HCT116 (cell line): ENCODE data around the gene C1orf35. TPM values are rescaled to one million over a fixed set of nuclear protein-coding genes. Genes with fewer than 3 reads are reported as not detected.

Experiments used
- ATAC-seq: fragments of 200-7000 bp; cut with Tn5 transposase; 2 replicates; pipeline ENCODE4 v1.9.1; 2020; ENCODE audit warnings: mild to moderate bottlenecking, moderate library complexity
- BruUV-seq: library from RNA; stranded (reverse); fragments of 400-500 nt; replicated peaks from 2 replicates; lab custom pipeline; 2021; lab: Mats Ljungman, UMichigan
- CTCF ChIA-PET: fragments of 300-600 bp; sonication (Branson Sonifier 250); formaldehyde crosslinking; loops from one replicate; lab custom pipeline; 2021; ENCODE audit warnings: antibody characterized with exemption; lab: Charles Lee
- POLR2A ChIA-PET: fragments of 300-600, 350-600 bp; sonication (Branson Sonifier 250); formaldehyde crosslinking; loops from one replicate; lab custom pipeline; 2021; ENCODE audit warnings: antibody characterized with exemption; lab: Charles Lee
- RAD21 ChIA-PET, 2 experiments: fragments of 300-600 bp; sonication (Branson Sonifier 250); formaldehyde crosslinking; loops; one replicate each; lab custom pipeline; 2023; ENCODE audit warnings: low total read pairs in 2 of 2; ENCODE audit not compliant: uncharacterized antibody in 2 of 2, unreplicated experiment in 2 of 2, low non-redundant PET in 1 of 2; lab: Charles Lee
- DNase-seq: peaks from one replicate; pipeline ENCODE4 v3.0.0-alpha.2; 2010; ENCODE audit warnings: low read depth, low spot score
- H2AFZ ChIP-seq: fragments of 200-600 bp; shearing (Covaris generic), sonication (generic); 2 replicates; pipeline ENCODE4 v1.6.1; 2017; ENCODE audit warnings: low read depth, mixed run types, mixed read lengths, antibody characterized with exemption, low read length; ENCODE audit not compliant: poor library complexity, severe bottlenecking
- H3K27ac ChIP-seq: 2 replicates; pipeline ENCODE4 v1.5.1; 2012; ENCODE audit warnings: low read depth, low read length
- H3K27me3 ChIP-seq: fragments of 200-600 bp; sonication (generic); 2 replicates; pipeline ENCODE4 v1.6.1; 2016; ENCODE audit warnings: mixed run types, low read length, mixed read lengths; ENCODE audit not compliant: insufficient read depth
- H3K36me3 ChIP-seq, 2 experiments: fragments of 200-500 bp in 1 of 2; fragments of 200-600 bp in 1 of 2; sonication (Bioruptor generic) in 1 of 2; sonication (generic) in 1 of 2; 2 replicates each; pipeline versions ENCODE4 v1.5.1 to v1.6.1; 2014 to 2016; ENCODE audit warnings: low read length in 2 of 2, inconsistent platforms in 1 of 2, mixed read lengths in 1 of 2, mixed run types in 1 of 2; ENCODE audit not compliant: insufficient read depth in 2 of 2, control insufficient read depth in 1 of 2
- H3K4me1 ChIP-seq, 2 experiments: fragments of 200-600 bp in 1 of 2; sonication (generic) in 1 of 2; 2 replicates each; pipeline versions ENCODE4 v1.5.1 to v1.6.1; 2012 to 2017; ENCODE audit warnings: low read length in 2 of 2, inconsistent platforms in 1 of 2, mild to moderate bottlenecking in 1 of 2, mixed read lengths in 1 of 2, mixed run types in 1 of 2, moderate library complexity in 1 of 2; ENCODE audit not compliant: insufficient read depth in 2 of 2, control insufficient read depth in 1 of 2
- H3K4me2 ChIP-seq: fragments of 200-600 bp; sonication (generic); 2 replicates; pipeline ENCODE4 v1.6.1; 2017; ENCODE audit warnings: mixed run types, low read length, mixed read lengths
- H3K4me3 ChIP-seq, 2 experiments: fragments of 200-600 bp in 1 of 2; sonication (generic) in 1 of 2; replicated peaks in 1 of 2; 2 replicates each; pipeline ENCODE4 v1.5.1; 2011 to 2016; ENCODE audit warnings: low read length in 2 of 2, control low read depth in 1 of 2, low read depth in 1 of 2, mild to moderate bottlenecking in 1 of 2, mixed read lengths in 1 of 2, mixed run types in 1 of 2
- H3K79me2 ChIP-seq: fragments of 200-600 bp; sonication (generic); 2 replicates; pipeline ENCODE4 v1.6.1; 2017; ENCODE audit warnings: mild to moderate bottlenecking, mixed run types, low read length, moderate library complexity, mixed read lengths; ENCODE audit not compliant: insufficient read depth
- H3K9ac ChIP-seq: fragments of 200-600 bp; sonication (generic); 2 replicates; pipeline ENCODE4 v1.6.1; 2016; ENCODE audit warnings: low read length, mixed read lengths
- H3K9me2 ChIP-seq: fragments of 200-600 bp; sonication (generic), shearing (Covaris generic); 2 replicates; pipeline ENCODE4 v1.6.1; 2017; ENCODE audit warnings: mixed run types, mild to moderate bottlenecking, moderate library complexity; ENCODE audit not compliant: insufficient read depth
- H3K9me3 ChIP-seq, 2 experiments: fragments of 200-500 bp in 1 of 2; fragments of 200-600 bp in 1 of 2; sonication (Bioruptor generic) in 1 of 2; sonication (generic) in 1 of 2; 2 replicates each; pipeline ENCODE4 v1.6.1; 2014 to 2017; ENCODE audit warnings: low read length in 2 of 2, mixed read lengths in 2 of 2, inconsistent platforms in 1 of 2, low read depth in 1 of 2, mild to moderate bottlenecking in 1 of 2, mixed run types in 1 of 2, moderate library complexity in 1 of 2; ENCODE audit not compliant: control insufficient read depth in 1 of 2, insufficient read depth in 1 of 2
- H4K20me1 ChIP-seq: fragments of 200-600 bp; sonication (generic), shearing (Covaris generic); 2 replicates; pipeline ENCODE4 v1.6.1; 2017; ENCODE audit warnings: mixed run types, mild to moderate bottlenecking, moderate library complexity; ENCODE audit not compliant: insufficient read depth
- ATF3 ChIP-seq: IDR thresholded peaks from 2 replicates; pipeline ENCODE4 v1.6.1; 2012
- CBX3 ChIP-seq: IDR thresholded peaks from 2 replicates; pipeline ENCODE4 v1.6.1; 2012; ENCODE audit warnings: low read depth
- EGR1 ChIP-seq: IDR thresholded peaks from 2 replicates; pipeline ENCODE4 v1.6.1; 2012; ENCODE audit warnings: low read depth
- ELF1 ChIP-seq: IDR thresholded peaks from 2 replicates; pipeline ENCODE4 v1.6.1; 2012; ENCODE audit warnings: low read depth, borderline replicate concordance
- EZH2 ChIP-seq: fragments of 200-600 bp; sonication (generic); IDR thresholded peaks from 2 replicates; pipeline ENCODE4 v1.6.1; 2017; ENCODE audit warnings: antibody characterized with exemption, mixed run types
- EZH2phosphoT487 ChIP-seq: fragments of 200-600 bp; IDR thresholded peaks from 2 replicates; pipeline ENCODE4 v1.6.1; 2018; ENCODE audit warnings: antibody characterized with exemption, borderline replicate concordance
- FOSL1 ChIP-seq: IDR thresholded peaks from 2 replicates; pipeline ENCODE4 v1.6.1; 2012; ENCODE audit warnings: low read depth
- MAX ChIP-seq: IDR thresholded peaks from 2 replicates; pipeline ENCODE4 v1.6.1; 2012
- POLR2A ChIP-seq: IDR thresholded peaks from 2 replicates; pipeline ENCODE4 v1.7.0; 2011; ENCODE audit warnings: borderline replicate concordance; ENCODE audit not compliant: insufficient read depth, insufficient read length; ENCODE audit errors: extremely low read depth
- POLR2AphosphoS5 ChIP-seq: IDR thresholded peaks from 2 replicates; pipeline ENCODE4 v1.6.1; 2011; ENCODE audit warnings: mild to moderate bottlenecking, low read depth, low read length, moderate library complexity
- RAD21 ChIP-seq: IDR thresholded peaks from 2 replicates; pipeline ENCODE4 v1.6.1; 2012; ENCODE audit warnings: low read depth, mild to moderate bottlenecking
- SIN3A ChIP-seq: IDR thresholded peaks from 2 replicates; pipeline ENCODE4 v1.6.1; 2012; ENCODE audit warnings: low read depth
- SP1 ChIP-seq: IDR thresholded peaks from 2 replicates; pipeline ENCODE4 v1.6.1; 2012; ENCODE audit warnings: low read depth
- SRF ChIP-seq: IDR thresholded peaks from 2 replicates; pipeline ENCODE4 v1.6.1; 2012; ENCODE audit warnings: low read depth
- TCF7L2 ChIP-seq: IDR thresholded peaks from 2 replicates; pipeline ENCODE4 v1.7.0; 2011; ENCODE audit warnings: borderline replicate concordance, inconsistent platforms; ENCODE audit not compliant: insufficient read depth, insufficient read length; ENCODE audit errors: extremely low read depth
- YY1 ChIP-seq: IDR thresholded peaks from 2 replicates; pipeline ENCODE4 v1.6.1; 2011; ENCODE audit warnings: low read length, low read depth, moderate library complexity, mild to moderate bottlenecking; ENCODE audit not compliant: insufficient replicate concordance; ENCODE audit errors: extremely low read depth
- ZNF274 ChIP-seq: fragments of 200-500 bp; sonication (Bioruptor generic); IDR thresholded peaks from 2 replicates; pipeline ENCODE4 v1.6.1; 2014; ENCODE audit warnings: mild to moderate bottlenecking, low read depth, low read length, inconsistent platforms
- intact Hi-C: fragments of 100-400 bp; cut with micrococcal nuclease; formaldehyde crosslinking; loops from 2 replicates; pipeline ENCODE4 v1.10.0; 2022
- total RNA-seq: library from RNA; stranded (reverse); gene quantifications from one replicate; pipeline ENCODE4 v1.2.1, GENCODE V29; 2021; ENCODE audit not compliant: unreplicated experiment
- TF ChIP-seq, protein P1 (sequence below), 3 experiments: fragments of 200-600 bp in 1 of 3; sonication (generic) in 1 of 3; IDR thresholded peaks in 2 of 3; conservative IDR thresholded peaks in 1 of 3; 2 replicates each; pipeline ENCODE4 v1.5.1; 2012 to 2017; ENCODE audit warnings: low read depth in 2 of 3, low read length in 2 of 3, antibody characterized with exemption in 1 of 3, borderline replicate concordance in 1 of 3, control low read depth in 1 of 3, mild to moderate bottlenecking in 1 of 3, mixed read lengths in 1 of 3, mixed run types in 1 of 3, moderate library complexity in 1 of 3; ENCODE audit not compliant: insufficient read depth in 1 of 3
- TF ChIP-seq, protein P2 (sequence below): IDR thresholded peaks from 2 replicates; pipeline ENCODE4 v1.6.1; 2011; ENCODE audit warnings: mild to moderate bottlenecking, low read length, moderate library complexity; ENCODE audit not compliant: insufficient replicate concordance; ENCODE audit errors: extremely low read depth

C1orf35 gene
- total RNA-seq, 1 experiment from 2014 or later = 26.1 TPM

- Histone ChIP-seq H3K79me2 (no peaks in the 10 kb centered on the region), H3K9ac (no peak overlapping the region), H3K4me1 (no peaks in the 10 kb centered on the region), H4K20me1 (no peaks in the 10 kb centered on the region), H3K36me3 (no peaks in the 10 kb centered on the region), H3K4me3 (no peak overlapping the region), H3K9me2 (no peaks in the 10 kb centered on the region), H3K27ac (no peak overlapping the region), H3K27me3 (no peaks in the 10 kb centered on the region), H3K9me3 (peaks cover 0 to 5% of the 10 kb centered on the region in 2 experiments; a peak in 2 of 4 replicates), H3K4me2 (no peak overlapping the region), H2AFZ (no peak overlapping the region)
- DNase-seq (no peak), ATAC-seq (no peak)
- ChIA-PET POLR2A (no interaction called here), CTCF (interaction anchor here (2.5 kb wide), 1 partner anchor 10 kb away, joined by 8 read pairs; no protein-coding TSS in a partner anchor), RAD21 (no interaction called here)
- intact Hi-C loops = no loop called here
- no TSS peak for BruUV-seq
- no peak for TF ChIP-seq MAX
- TF ChIP-seq CBX3 = no peak
- no peak for TF ChIP-seq ELF1
- no peak for TF ChIP-seq FOSL1
- TF ChIP-seq ATF3 = no peak
- no peak for TF ChIP-seq EZH2
- TF ChIP-seq, protein P1, sequence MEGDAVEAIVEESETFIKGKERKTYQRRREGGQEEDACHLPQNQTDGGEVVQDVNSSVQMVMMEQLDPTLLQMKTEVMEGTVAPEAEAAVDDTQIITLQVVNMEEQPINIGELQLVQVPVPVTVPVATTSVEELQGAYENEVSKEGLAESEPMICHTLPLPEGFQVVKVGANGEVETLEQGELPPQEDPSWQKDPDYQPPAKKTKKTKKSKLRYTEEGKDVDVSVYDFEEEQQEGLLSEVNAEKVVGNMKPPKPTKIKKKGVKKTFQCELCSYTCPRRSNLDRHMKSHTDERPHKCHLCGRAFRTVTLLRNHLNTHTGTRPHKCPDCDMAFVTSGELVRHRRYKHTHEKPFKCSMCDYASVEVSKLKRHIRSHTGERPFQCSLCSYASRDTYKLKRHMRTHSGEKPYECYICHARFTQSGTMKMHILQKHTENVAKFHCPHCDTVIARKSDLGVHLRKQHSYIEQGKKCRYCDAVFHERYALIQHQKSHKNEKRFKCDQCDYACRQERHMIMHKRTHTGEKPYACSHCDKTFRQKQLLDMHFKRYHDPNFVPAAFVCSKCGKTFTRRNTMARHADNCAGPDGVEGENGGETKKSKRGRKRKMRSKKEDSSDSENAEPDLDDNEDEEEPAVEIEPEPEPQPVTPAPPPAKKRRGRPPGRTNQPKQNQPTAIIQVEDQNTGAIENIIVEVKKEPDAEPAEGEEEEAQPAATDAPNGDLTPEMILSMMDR (IDR thresholded peaks at IDR 0.05 in 2 of 3, conservative IDR thresholded peaks at IDR 0.05 in 1 of 3; ENCODE audit: borderline replicate concordance in 1 of 3, insufficient read depth in 1 of 3, low read depth in 2 of 3, low read length in 2 of 3) = no peak
- no peak for TF ChIP-seq POLR2AphosphoS5
- TF ChIP-seq, protein P2, sequence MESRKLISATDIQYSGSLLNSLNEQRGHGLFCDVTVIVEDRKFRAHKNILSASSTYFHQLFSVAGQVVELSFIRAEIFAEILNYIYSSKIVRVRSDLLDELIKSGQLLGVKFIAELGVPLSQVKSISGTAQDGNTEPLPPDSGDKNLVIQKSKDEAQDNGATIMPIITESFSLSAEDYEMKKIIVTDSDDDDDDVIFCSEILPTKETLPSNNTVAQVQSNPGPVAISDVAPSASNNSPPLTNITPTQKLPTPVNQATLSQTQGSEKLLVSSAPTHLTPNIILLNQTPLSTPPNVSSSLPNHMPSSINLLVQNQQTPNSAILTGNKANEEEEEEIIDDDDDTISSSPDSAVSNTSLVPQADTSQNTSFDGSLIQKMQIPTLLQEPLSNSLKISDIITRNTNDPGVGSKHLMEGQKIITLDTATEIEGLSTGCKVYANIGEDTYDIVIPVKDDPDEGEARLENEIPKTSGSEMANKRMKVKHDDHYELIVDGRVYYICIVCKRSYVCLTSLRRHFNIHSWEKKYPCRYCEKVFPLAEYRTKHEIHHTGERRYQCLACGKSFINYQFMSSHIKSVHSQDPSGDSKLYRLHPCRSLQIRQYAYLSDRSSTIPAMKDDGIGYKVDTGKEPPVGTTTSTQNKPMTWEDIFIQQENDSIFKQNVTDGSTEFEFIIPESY = no peak
- TF ChIP-seq EZH2phosphoT487 = no peak
- no peak for TF ChIP-seq SRF
- TF ChIP-seq SIN3A = no peak
- no peak for TF ChIP-seq RAD21
- no peak for TF ChIP-seq YY1
- no peak for TF ChIP-seq POLR2A
- TF ChIP-seq SP1 = no peak
- no peak for TF ChIP-seq ZNF274
- TF ChIP-seq EGR1 = no peak
- TF ChIP-seq TCF7L2 = no peak
These were observed 17.2 kb upstream of the C1orf35 start for GRCh38 chr1:228120351-228120750.
